GM13976 (cell line): ENCODE results near the gene EFL1.
A peak's percentile ranks its signal among the peaks of the same experiment; 100 is the strongest.

ENCODE experiments used
- DNase-seq: peaks from one replicate; pipeline ENCODE4 v3.0.0; 2012; ENCODE audit warnings: low spot score
- in situ Hi-C: fragments of 300-500 bp; cut with MboI; formaldehyde crosslinking; loops from one replicate; pipeline ENCODE4 v1.12.0; 2022; ENCODE audit warnings: low sequenced_read_pairs, mixed read lengths, inconsistent platforms; ENCODE audit not compliant: unreplicated experiment
- TF ChIP-seq, protein P1 (sequence below): IDR thresholded peaks from 2 replicates; pipeline ENCODE4 v1.5.1; 2012; ENCODE audit warnings: borderline replicate concordance, mild to moderate bottlenecking; ENCODE audit not compliant: insufficient read depth; ENCODE audit errors: extremely low read depth, missing control alignments, control extremely low read depth

Gene EFL1

DNA sequence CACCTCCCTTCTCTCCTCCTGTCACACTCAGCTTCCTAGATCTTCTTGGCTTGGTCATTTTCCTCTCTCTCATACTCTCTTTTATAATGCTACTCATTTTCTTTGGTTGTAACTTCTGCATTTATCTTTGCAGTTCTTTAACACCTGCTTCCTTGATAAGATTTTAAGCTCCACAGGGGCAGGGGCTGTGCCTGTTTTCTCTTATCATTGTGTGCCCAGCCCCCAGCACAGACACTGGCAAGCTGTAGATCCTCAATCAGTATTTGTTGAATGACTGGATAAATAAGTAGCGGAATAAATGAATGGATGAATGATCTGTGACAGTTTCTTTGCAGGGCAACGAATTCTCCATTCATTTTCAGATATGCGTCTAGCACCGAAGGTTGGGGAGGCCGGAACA lies 152.4 kb downstream of the EFL1 start:
- in situ Hi-C loops: no loop called here
- TF ChIP-seq, protein P1, sequence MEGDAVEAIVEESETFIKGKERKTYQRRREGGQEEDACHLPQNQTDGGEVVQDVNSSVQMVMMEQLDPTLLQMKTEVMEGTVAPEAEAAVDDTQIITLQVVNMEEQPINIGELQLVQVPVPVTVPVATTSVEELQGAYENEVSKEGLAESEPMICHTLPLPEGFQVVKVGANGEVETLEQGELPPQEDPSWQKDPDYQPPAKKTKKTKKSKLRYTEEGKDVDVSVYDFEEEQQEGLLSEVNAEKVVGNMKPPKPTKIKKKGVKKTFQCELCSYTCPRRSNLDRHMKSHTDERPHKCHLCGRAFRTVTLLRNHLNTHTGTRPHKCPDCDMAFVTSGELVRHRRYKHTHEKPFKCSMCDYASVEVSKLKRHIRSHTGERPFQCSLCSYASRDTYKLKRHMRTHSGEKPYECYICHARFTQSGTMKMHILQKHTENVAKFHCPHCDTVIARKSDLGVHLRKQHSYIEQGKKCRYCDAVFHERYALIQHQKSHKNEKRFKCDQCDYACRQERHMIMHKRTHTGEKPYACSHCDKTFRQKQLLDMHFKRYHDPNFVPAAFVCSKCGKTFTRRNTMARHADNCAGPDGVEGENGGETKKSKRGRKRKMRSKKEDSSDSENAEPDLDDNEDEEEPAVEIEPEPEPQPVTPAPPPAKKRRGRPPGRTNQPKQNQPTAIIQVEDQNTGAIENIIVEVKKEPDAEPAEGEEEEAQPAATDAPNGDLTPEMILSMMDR: no peak

DNA sequence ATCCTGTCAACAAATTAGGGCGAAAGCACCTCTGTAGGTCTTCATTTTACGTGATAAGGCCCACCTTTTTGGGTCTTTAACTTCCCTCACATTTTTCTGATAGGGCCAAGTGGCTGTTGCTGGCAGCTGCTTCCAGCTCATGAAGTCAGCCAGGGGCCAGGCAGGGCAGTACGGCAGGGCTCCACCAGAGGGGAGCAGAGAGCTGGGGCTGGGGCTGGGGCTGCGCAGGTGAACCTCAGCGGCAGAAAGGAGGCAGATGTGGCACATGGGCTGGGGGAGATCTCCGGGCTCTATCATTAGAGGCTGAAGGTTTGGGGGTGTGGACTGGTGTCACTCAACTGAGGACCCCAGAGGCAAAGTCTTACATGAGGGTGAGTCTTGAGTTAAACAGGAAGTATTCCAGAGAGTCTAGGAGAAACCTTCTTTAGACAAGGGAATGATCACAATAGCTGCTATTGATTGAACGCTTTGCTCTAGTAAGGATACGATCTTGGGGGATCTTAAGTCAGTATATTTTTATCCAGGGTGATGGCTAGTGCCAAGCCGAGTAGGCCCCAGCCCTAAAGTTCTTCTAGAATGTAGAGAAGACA lies 153.9 kb downstream of the EFL1 start:
- in situ Hi-C loops: no loop called here
- TF ChIP-seq, protein P1: peak; percentile 92
- peak; percentile 87 for DNase-seq

More for the DNA sequence above, 152.4 kb downstream of the EFL1 start:
- no peak for DNase-seq

DNA sequence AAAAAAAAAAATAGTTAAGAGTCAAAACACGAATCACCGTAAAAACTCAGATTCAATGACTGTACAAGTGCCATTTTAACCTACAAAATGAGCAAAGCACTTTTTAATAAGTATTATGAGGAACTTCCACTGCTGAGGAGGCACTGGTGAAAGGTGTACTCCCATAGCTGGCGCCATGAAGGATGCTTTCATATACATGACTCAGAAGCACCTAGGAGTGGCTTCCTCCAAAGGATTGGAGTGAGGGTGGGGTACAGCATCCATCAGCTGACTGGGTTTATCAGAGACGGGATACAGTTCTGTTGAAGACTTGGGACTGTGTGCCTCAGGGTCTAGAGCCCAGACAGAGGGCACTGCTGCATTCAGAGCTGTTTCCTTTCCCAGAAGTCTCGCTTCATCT lies 155.9 kb downstream of the EFL1 start:
- in situ Hi-C loops: no loop called here
- no peak for DNase-seq
- TF ChIP-seq, protein P1: no peak

DNA sequence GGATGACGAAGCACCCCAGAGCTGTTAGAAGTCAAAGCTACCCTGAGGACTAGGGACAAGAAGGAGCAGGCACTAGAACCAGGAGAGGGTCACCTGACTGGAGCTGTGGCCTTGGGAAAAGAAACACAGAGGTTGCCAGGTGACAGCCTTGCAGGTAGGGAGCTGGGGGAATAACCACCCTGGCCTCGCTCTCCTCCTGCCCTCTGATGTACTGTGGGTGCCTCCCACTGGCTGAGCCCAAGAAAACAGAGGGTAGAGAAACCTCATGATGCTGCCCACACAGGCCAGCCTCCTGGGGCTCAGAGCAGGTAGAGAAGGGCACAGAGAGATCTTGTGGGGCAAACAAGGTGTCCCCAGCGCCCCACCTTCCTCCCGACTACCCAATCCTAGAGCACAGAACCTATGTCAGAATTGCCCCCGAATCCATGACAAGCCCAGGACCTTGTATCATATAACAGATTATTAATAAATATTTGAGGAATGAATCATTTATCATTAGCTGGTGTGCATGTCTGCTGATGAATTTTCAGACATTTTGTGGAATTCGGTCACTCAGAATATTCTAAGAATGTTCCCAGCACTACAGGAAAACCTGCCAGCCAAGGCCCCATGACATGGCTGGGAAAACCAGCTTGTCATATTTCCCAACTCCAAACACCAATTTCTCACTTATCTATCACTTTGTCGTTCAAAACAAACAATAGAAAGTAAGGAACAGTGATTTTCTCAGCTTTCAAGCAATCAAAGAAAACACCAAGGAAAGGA lies 156.9 kb downstream of the EFL1 start:
- in situ Hi-C loops: no loop called here
- TF ChIP-seq, protein P1: no peak
- no peak for DNase-seq

DNA sequence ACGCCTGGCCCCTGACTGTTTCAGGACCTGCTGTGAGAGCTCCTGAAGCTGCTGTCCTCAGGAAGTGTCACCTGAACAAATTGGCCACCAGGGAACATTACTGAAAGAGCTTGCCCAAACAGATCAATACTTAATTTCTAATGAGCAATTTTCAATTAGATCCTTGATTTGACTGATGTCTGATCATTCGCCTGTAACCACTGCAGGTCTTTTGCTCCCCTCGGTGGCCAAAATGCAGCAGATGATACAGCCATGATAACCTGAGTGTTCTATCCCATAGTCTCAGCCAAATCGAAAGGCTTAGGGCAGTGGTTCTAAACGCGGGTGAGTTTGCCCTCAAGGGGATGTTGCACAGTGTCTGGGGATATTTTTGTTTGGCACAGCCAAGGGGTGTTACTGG lies 159.1 kb downstream of the EFL1 start:
- no peak for DNase-seq
- in situ Hi-C loops: no loop called here
- TF ChIP-seq, protein P1: no peak

DNA sequence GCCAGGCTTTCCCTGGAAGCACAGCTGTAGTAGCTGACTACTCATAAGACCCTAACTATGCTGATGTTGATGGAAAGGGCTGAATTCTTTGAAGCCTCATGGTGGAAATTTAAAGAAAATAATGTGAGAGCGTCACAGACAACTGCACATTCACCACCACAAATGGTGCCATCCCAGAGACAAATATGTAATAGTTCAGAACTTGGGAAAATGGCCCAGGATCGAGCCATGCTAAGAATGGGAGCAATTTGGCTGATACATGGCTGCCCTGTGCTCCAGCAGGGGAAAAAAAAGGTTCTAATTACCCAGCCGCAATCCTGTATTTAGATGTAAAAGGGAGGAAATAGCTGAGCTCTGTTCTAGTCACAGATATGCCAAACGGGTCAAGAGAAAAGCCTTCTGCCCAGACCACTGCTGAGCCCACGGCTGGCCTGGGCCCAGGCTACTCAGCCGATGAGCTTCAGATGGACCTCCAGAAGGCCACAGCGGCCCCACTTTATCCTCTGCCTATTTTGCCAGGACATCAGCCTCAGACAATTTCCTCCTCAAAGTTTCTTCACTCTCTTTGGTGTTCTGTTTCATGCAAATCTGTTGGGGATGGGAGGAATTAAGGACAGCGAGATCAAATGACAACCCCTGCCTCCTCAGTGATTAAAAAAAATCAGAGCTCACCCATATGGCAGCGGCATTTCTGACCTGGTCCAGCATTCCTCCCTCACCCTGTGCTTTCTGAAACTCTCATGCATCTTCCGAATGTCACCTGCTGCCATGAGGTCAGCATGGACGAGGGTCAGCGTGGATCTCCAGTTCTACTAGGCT lies 162.2 kb downstream of the EFL1 start:
- TF ChIP-seq, protein P1: no peak
- in situ Hi-C loops: no loop called here
- DNase-seq: no peak
